Karpas-422 (cell line): ENCODE results near the gene UCN3. TPM values are rescaled to one million over a fixed set of nuclear protein-coding genes. Genes with fewer than 3 reads are reported as not detected.

Experiments
- DNase-seq: peaks from one replicate; pipeline ENCODE4 v3.0.0-alpha.2; 2015
- H2AFZ ChIP-seq: fragments of 200-600 bp; sonication (generic); 2 replicates; pipeline ENCODE4 v1.6.1; 2014; ENCODE audit warnings: antibody characterized with exemption, low read length, mixed read lengths
- H3K27ac ChIP-seq: fragments of 200-600 bp; sonication (generic); 2 replicates; pipeline ENCODE4 v1.5.1; 2014; ENCODE audit warnings: mild to moderate bottlenecking, low read length, moderate library complexity
- H3K27me3 ChIP-seq: fragments of 200-600 bp; sonication (generic); 2 replicates; pipeline ENCODE4 v1.6.1; 2014; ENCODE audit warnings: low read length, mixed read lengths
- H3K36me3 ChIP-seq: fragments of 200-600 bp; sonication (generic); 2 replicates; pipeline ENCODE4 v1.6.1; 2014; ENCODE audit warnings: low read length, mixed read lengths; ENCODE audit not compliant: insufficient read depth
- H3K4me1 ChIP-seq: fragments of 200-600 bp; sonication (generic); 2 replicates; pipeline ENCODE4 v1.6.1; 2014; ENCODE audit warnings: mild to moderate bottlenecking, low read length, mixed read lengths
- H3K4me2 ChIP-seq: fragments of 200-600 bp; sonication (generic); 2 replicates; pipeline ENCODE4 v1.6.1; 2014; ENCODE audit warnings: low read length, low read depth, mild to moderate bottlenecking; ENCODE audit not compliant: poor library complexity, severe bottlenecking
- H3K4me3 ChIP-seq: fragments of 200-600 bp; sonication (generic); 2 replicates; pipeline ENCODE4 v1.5.1; 2014; ENCODE audit warnings: mild to moderate bottlenecking, antibody characterized with exemption, low read length, mixed read lengths
- H3K79me2 ChIP-seq: fragments of 200-600 bp; sonication (generic); 2 replicates; pipeline ENCODE4 v1.6.1; 2014; ENCODE audit warnings: mild to moderate bottlenecking, low read length, mixed read lengths
- H3K9ac ChIP-seq: fragments of 200-600 bp; sonication (generic); 2 replicates; pipeline ENCODE4 v1.6.0; 2014; ENCODE audit warnings: low read length
- H3K9me2 ChIP-seq: fragments of 200-600 bp; sonication (generic), shearing (Covaris generic); replicated peaks from 2 replicates; pipeline ENCODE4 v1.6.0; 2014; ENCODE audit warnings: mild to moderate bottlenecking, low read length, moderate library complexity; ENCODE audit not compliant: insufficient read depth
- H3K9me3 ChIP-seq: fragments of 300-700, 200-600 bp; sonication (generic); 2 replicates; pipeline ENCODE4 v1.6.1; 2014; ENCODE audit warnings: low read length, mixed read lengths
- H4K20me1 ChIP-seq: fragments of 200-600 bp; sonication (generic); 2 replicates; pipeline ENCODE4 v1.6.1; 2014; ENCODE audit warnings: mild to moderate bottlenecking, antibody characterized with exemption, low read length, low read depth; ENCODE audit not compliant: insufficient read depth
- total RNA-seq: library from RNA; depleted of rRNA; stranded (reverse); fragments of >200 nt; shearing (Covaris generic); gene quantifications from 2 replicates; pipeline ENCODE4 v1.2.3, GENCODE V29; 2014; ENCODE audit warnings: low replicate concordance

UCN3 gene
- total RNA-seq, 1 experiment from 2014 or later: not detected

- H3K4me1 ChIP-seq: peaks cover 7% of the 10 kb centered on the region; the same call in 1 of the 2 replicates
- H3K4me3 ChIP-seq: no peak overlapping the region
- no peaks in the 10 kb centered on the region for H3K9me2 ChIP-seq
- H3K9ac ChIP-seq: no peak overlapping the region
- H3K79me2 ChIP-seq: no peaks in the 10 kb centered on the region
- H4K20me1 ChIP-seq: no peaks in the 10 kb centered on the region
- no peaks in the 10 kb centered on the region for H3K9me3 ChIP-seq
- H2AFZ ChIP-seq: no peak overlapping the region
- H3K36me3 ChIP-seq: no peaks in the 10 kb centered on the region
- no peak for DNase-seq
- no peaks in the 10 kb centered on the region for H3K27me3 ChIP-seq
- no peak overlapping the region for H3K27ac ChIP-seq
- no peak overlapping the region for H3K4me2 ChIP-seq
These were observed 26.8 kb upstream of the UCN3 start for GRCh38 chr10:5338010-5338409.

DNA sequence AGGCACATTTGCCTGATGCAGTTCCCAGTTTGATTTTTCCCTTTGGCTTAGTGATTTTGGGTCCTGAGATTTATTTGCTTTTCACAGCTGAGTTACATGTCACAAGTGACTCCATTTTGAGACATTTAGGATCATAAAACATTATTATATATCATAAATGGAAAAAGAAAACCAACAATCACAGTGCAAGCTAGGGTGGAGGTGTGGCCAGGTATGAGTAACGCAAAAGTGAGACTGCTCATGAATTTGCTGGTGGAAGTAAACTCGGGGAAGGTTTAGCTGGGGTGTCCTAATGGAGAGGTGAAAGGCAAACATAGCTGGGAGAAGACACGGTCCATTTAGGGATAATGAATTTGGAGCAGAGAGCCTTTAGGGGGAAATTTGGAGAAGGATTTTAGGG is 21.7 kb upstream of the UCN3 start:
- Histone ChIP-seq H3K9me2 (no peaks in the 10 kb centered on the region), H3K79me2 (no peaks in the 10 kb centered on the region), H4K20me1 (no peaks in the 10 kb centered on the region), H3K27me3 (no peaks in the 10 kb centered on the region), H3K36me3 (no peaks in the 10 kb centered on the region), H3K9ac (no peak overlapping the region), H2AFZ (no peak overlapping the region), H3K9me3 (no peaks in the 10 kb centered on the region), H3K4me3 (no peak overlapping the region), H3K27ac (no peak overlapping the region), H3K4me2 (no peak overlapping the region), H3K4me1 (no peaks in the 10 kb centered on the region)
- DNase-seq: no peak

GRCh38 chr10:5343561-5343960 is 21.2 kb upstream of the UCN3 start:
- no peaks in the 10 kb centered on the region for H3K9me2 ChIP-seq
- no peaks in the 10 kb centered on the region for H3K4me1 ChIP-seq
- H3K27ac ChIP-seq: no peak overlapping the region
- H3K4me3 ChIP-seq: no peak overlapping the region
- no peak overlapping the region for H3K9ac ChIP-seq
- H3K4me2 ChIP-seq: no peak overlapping the region
- no peaks in the 10 kb centered on the region for H4K20me1 ChIP-seq
- DNase-seq: peak; percentile 56
- no peaks in the 10 kb centered on the region for H3K36me3 ChIP-seq
- no peaks in the 10 kb centered on the region for H3K79me2 ChIP-seq
- H3K9me3 ChIP-seq: no peaks in the 10 kb centered on the region
- no peak overlapping the region for H2AFZ ChIP-seq
- no peaks in the 10 kb centered on the region for H3K27me3 ChIP-seq

DNA sequence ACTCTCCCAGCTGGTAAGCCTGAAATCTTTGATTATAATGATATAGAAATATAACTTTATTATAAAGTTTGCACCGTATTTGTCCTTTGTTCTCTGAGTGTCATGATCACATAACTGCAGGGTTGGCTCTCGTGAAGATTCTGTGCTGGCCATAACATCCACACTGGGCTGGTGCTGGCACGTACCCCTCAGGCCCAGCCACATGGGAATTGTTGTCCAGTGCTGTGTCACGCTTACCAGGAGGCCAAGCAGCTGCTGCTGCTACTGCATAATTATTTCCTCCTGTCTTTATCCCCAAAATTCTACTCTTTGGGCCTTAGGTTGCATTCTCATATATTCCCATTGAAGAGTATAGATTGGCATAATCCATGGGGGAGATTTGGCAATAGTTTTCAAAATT is 20.8 kb upstream of the UCN3 start:
- H3K9me3 ChIP-seq: no peaks in the 10 kb centered on the region
- no peak for DNase-seq
- H3K36me3 ChIP-seq: no peaks in the 10 kb centered on the region
- H3K4me1 ChIP-seq: no peaks in the 10 kb centered on the region
- no peak overlapping the region for H3K4me2 ChIP-seq
- H2AFZ ChIP-seq: no peak overlapping the region
- no peaks in the 10 kb centered on the region for H3K27me3 ChIP-seq
- no peak overlapping the region for H3K4me3 ChIP-seq
- H3K27ac ChIP-seq: no peak overlapping the region
- no peaks in the 10 kb centered on the region for H4K20me1 ChIP-seq
- H3K9me2 ChIP-seq: no peaks in the 10 kb centered on the region
- no peaks in the 10 kb centered on the region for H3K79me2 ChIP-seq
- no peak overlapping the region for H3K9ac ChIP-seq

GRCh38 chr10:5344746-5345145 is 20.0 kb upstream of the UCN3 start:
- no peak overlapping the region for H3K9ac ChIP-seq
- no peak overlapping the region for H3K4me3 ChIP-seq
- H3K9me2 ChIP-seq: no peaks in the 10 kb centered on the region
- H3K36me3 ChIP-seq: no peaks in the 10 kb centered on the region
- H2AFZ ChIP-seq: no peak overlapping the region
- H3K27ac ChIP-seq: no peak overlapping the region
- H3K79me2 ChIP-seq: no peaks in the 10 kb centered on the region
- no peak overlapping the region for H3K4me2 ChIP-seq
- no peaks in the 10 kb centered on the region for H3K9me3 ChIP-seq
- H3K4me1 ChIP-seq: no peaks in the 10 kb centered on the region
- H3K27me3 ChIP-seq: no peaks in the 10 kb centered on the region
- no peak for DNase-seq
- H4K20me1 ChIP-seq: no peaks in the 10 kb centered on the region

GRCh38 chr10:5346881-5347280 is 17.9 kb upstream of the UCN3 start:
- Histone ChIP-seq H4K20me1 (no peaks in the 10 kb centered on the region), H3K4me2 (no peak overlapping the region), H3K79me2 (no peaks in the 10 kb centered on the region), H3K4me3 (no peak overlapping the region), H3K4me1 (no peaks in the 10 kb centered on the region), H3K36me3 (no peaks in the 10 kb centered on the region), H3K9ac (no peak overlapping the region), H3K27me3 (no peaks in the 10 kb centered on the region), H3K9me3 (no peaks in the 10 kb centered on the region), H3K27ac (no peak overlapping the region), H3K9me2 (no peaks in the 10 kb centered on the region), H2AFZ (no peak overlapping the region)
- DNase-seq: no peak

DNA sequence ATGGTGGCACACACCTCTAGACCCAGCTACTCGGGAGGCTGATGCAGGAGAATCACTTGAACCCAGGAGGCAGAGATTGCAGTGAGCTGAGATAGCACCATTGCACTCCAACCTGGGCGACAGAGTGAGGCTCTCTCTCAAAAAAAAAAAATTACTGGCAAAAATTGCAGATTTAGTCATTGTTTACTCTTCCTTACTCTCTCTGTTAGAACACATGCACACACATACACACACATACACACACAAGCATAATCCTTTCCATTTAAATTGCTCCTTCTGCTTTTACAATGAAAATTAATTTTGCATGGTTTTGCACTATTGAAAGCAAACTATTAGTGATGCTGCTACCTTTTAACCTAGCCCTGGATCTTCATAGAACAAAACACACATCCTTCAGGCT is 15.4 kb upstream of the UCN3 start:
- H3K4me2 ChIP-seq: no peak overlapping the region
- H3K4me1 ChIP-seq: no peaks in the 10 kb centered on the region
- no peak for DNase-seq
- no peaks in the 10 kb centered on the region for H3K79me2 ChIP-seq
- no peaks in the 10 kb centered on the region for H3K36me3 ChIP-seq
- H4K20me1 ChIP-seq: no peaks in the 10 kb centered on the region
- no peak overlapping the region for H2AFZ ChIP-seq
- H3K27ac ChIP-seq: no peak overlapping the region
- H3K9me3 ChIP-seq: no peaks in the 10 kb centered on the region
- no peak overlapping the region for H3K4me3 ChIP-seq
- H3K9ac ChIP-seq: no peak overlapping the region
- no peaks in the 10 kb centered on the region for H3K27me3 ChIP-seq
- no peaks in the 10 kb centered on the region for H3K9me2 ChIP-seq

DNA sequence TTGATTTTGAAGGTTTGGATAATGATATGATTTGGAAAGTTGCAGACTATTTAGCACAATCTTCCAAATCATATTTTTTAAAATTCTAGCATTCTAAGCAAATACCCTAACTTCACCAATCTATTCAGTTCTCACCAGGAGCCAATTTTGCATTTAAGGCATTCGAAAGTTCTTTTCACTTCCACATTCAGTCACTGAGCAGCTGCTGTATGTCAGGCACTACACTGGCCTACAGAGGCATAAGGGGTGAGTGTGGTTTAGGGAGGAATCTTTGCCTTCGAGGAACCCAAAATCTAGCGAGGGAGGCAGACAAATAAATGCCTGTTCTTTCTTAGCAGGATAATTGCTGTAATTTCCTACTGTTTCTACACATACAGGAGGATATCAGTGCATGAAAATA is 10.7 kb upstream of the UCN3 start:
- Histone ChIP-seq H3K4me1 (no peaks in the 10 kb centered on the region), H3K36me3 (no peaks in the 10 kb centered on the region), H3K27me3 (no peaks in the 10 kb centered on the region), H3K9me2 (no peaks in the 10 kb centered on the region), H3K27ac (no peak overlapping the region), H4K20me1 (no peaks in the 10 kb centered on the region), H3K9ac (no peak overlapping the region), H3K79me2 (no peaks in the 10 kb centered on the region), H2AFZ (no peak overlapping the region), H3K4me3 (no peak overlapping the region), H3K4me2 (no peak overlapping the region), H3K9me3 (no peaks in the 10 kb centered on the region)
- peak; percentile 63 for DNase-seq
